CD4-positive, alpha-beta T cell (primary cell): ENCODE data around the gene GPX1. TPM values are rescaled to one million over a fixed set of nuclear protein-coding genes. Genes with fewer than 3 reads are reported as not detected.

Source experiments
- ATAC-seq: fragments of 200-7000 bp; cut with Tn5 transposase; one replicate; pipeline ENCODE4 v1.10.0; 2022; ENCODE audit warnings: mild to moderate bottlenecking; ENCODE audit not compliant: poor library complexity
- CTCF ChIA-PET: fragments of 350-600 bp; sonication (Branson Sonifier 250); formaldehyde crosslinking; loops from one replicate; lab custom pipeline; 2021; ENCODE audit warnings: antibody characterized with exemption, inconsistent platforms; lab: Charles Lee
- POLR2A ChIA-PET: fragments of 350-600 bp; sonication (Branson Sonifier 250); formaldehyde crosslinking; loops from one replicate; lab custom pipeline; 2021; ENCODE audit warnings: antibody characterized with exemption, inconsistent platforms; lab: Charles Lee
- DNase-seq, 14 experiments: peaks; one replicate each; pipeline ENCODE4 v3.0.0-alpha.2; 2013 to 2020; ENCODE audit warnings: mixed read lengths in 2 of 14
- H3K27ac ChIP-seq, 2 donors: one replicate each; pipeline versions ENCODE4 v1.5.1 to v1.7.0; 2013; ENCODE audit warnings: low read length in 2 of 2, low read depth in 1 of 2, mild to moderate bottlenecking in 1 of 2
- H3K27me3 ChIP-seq, 2 experiments: 1 replicate in 1 of 2; 2 replicates in 1 of 2; pipeline versions ENCODE4 v1.6.1 to v1.7.0; 2013; ENCODE audit warnings: low read length in 2 of 2, control low read depth in 1 of 2, mild to moderate bottlenecking in 1 of 2, moderate library complexity in 1 of 2; ENCODE audit not compliant: insufficient read depth in 2 of 2, control insufficient read depth in 1 of 2
- H3K36me3 ChIP-seq: one replicate; pipeline ENCODE4 v1.6.1; 2013; ENCODE audit warnings: low read length, control low read depth; ENCODE audit not compliant: insufficient read depth
- H3K4me1 ChIP-seq: one replicate; pipeline ENCODE4 v1.6.1; 2013; ENCODE audit warnings: low read length, control low read depth; ENCODE audit not compliant: insufficient read depth
- H3K4me3 ChIP-seq: one replicate; pipeline ENCODE4 v1.5.1; 2013; ENCODE audit warnings: mild to moderate bottlenecking, low read length, moderate library complexity
- H3K9me3 ChIP-seq, 2 experiments: 1 replicate in 1 of 2; 2 replicates in 1 of 2; pipeline versions ENCODE4 v1.6.1 to v1.7.0; 2013; ENCODE audit warnings: low read length in 2 of 2, mild to moderate bottlenecking in 2 of 2, control low read depth in 1 of 2, moderate library complexity in 1 of 2; ENCODE audit not compliant: control insufficient read depth in 1 of 2, insufficient read depth in 1 of 2
- H3K27ac Mint-ChIP-seq: one replicate; pipeline ENCODE4 v1.8.0; 2020; ENCODE audit warnings: mixed read lengths
- H3K27me3 Mint-ChIP-seq: one replicate; pipeline ENCODE4 v1.8.0; 2021; ENCODE audit warnings: mixed read lengths
- H3K36me3 Mint-ChIP-seq: one replicate; pipeline ENCODE4 v1.8.0; 2021; ENCODE audit warnings: low read depth, mixed read lengths
- H3K4me1 Mint-ChIP-seq: one replicate; pipeline ENCODE4 v1.8.0; 2021; ENCODE audit warnings: low read depth, mixed read lengths
- H3K4me3 Mint-ChIP-seq: one replicate; pipeline ENCODE4 v1.8.0; 2020; ENCODE audit warnings: mild to moderate bottlenecking, mixed read lengths
- H3K9me3 Mint-ChIP-seq: one replicate; pipeline ENCODE4 v1.8.0; 2020; ENCODE audit warnings: mixed read lengths
- CTCF ChIP-seq: fragments of 200-600 bp; IDR thresholded peaks from one replicate; pipeline ENCODE4 v1.8.0; 2022; ENCODE audit warnings: antibody characterized with exemption, mild to moderate bottlenecking
- intact Hi-C, 2 experiments: fragments of 100-400 bp; cut with DNase I in 1 of 2; cut with micrococcal nuclease in 1 of 2; formaldehyde crosslinking; loops; one replicate each; pipeline versions ENCODE4 v1.15.1 to v1.9.0; 2023 to 2025; cut with DNase I, micrococcal nuclease
- total RNA-seq, 174 experiments: library from RNA in 2 of 174; stranded (reverse) in 2 of 174; gene quantifications; one replicate each; pipeline ENCODE4 v1.2.3 and lab custom pipeline; 2021 to 2026

The GPX1 gene
- total RNA-seq, 2 experiments from 2014 or later, result 20.8 to 22.9 TPM

- intact Hi-C loops, result no loop called here
- Histone ChIP-seq H3K27me3 (no peaks in the 10 kb centered on the region), H3K27ac (no peak overlapping the region), H3K4me1 (peaks cover 27% of the 10 kb centered on the region), H3K9me3 (no peaks in the 10 kb centered on the region), H3K36me3 (no peaks in the 10 kb centered on the region), H3K4me3 (no peak overlapping the region)
- no peak for TF ChIP-seq CTCF
- Mint-ChIP-seq H3K27ac (no peak overlapping the region), H3K9me3 (no peaks in the 10 kb centered on the region), H3K4me1 (peaks cover 18% of the 10 kb centered on the region), H3K36me3 (no peaks in the 10 kb centered on the region), H3K4me3 (no peak overlapping the region), H3K27me3 (no peaks in the 10 kb centered on the region)
- POLR2A ChIA-PET, result no interaction called here
- DNase-seq (no peak), ATAC-seq (no peak)
- CTCF ChIA-PET, result no interaction called here
Measured at GRCh38 chr3:49346797-49347251, 11.3 kb downstream of the GPX1 start.

GRCh38 chr3:49343163-49343562 is 15.0 kb downstream of the GPX1 start:
- Mint-ChIP-seq H3K4me1 (peaks cover 47% of the 10 kb centered on the region), H3K4me3 (no peak overlapping the region), H3K27ac (peak overlapping the region; percentile 24), H3K36me3 (peaks cover 11% of the 10 kb centered on the region), H3K27me3 (no peaks in the 10 kb centered on the region), H3K9me3 (no peaks in the 10 kb centered on the region)
- no peak for TF ChIP-seq CTCF
- intact Hi-C loops, result no loop called here
- Histone ChIP-seq H3K27ac (peak overlapping the region in 1 of 2 donors; percentile 40), H3K36me3 (no peaks in the 10 kb centered on the region), H3K9me3 (no peaks in the 10 kb centered on the region), H3K4me1 (peaks cover 58% of the 10 kb centered on the region), H3K27me3 (no peaks in the 10 kb centered on the region), H3K4me3 (no peak overlapping the region)
- DNase-seq, result no peak
- ATAC-seq, result no peak
- ChIA-PET CTCF (no interaction called here), POLR2A (interaction anchor here (0.6 kb wide), 1 partner anchor 8 kb away, joined by 3 read pairs; no protein-coding TSS in a partner anchor)

GRCh38 chr3:49341996-49342395 is 16.2 kb downstream of the GPX1 start:
- Histone ChIP-seq H3K36me3 (peaks cover 3% of the 10 kb centered on the region), H3K4me3 (no peak overlapping the region), H3K9me3 (no peaks in the 10 kb centered on the region), H3K4me1 (peaks cover 70% of the 10 kb centered on the region), H3K27ac (peak overlapping the region; percentile 27 to 95), H3K27me3 (no peaks in the 10 kb centered on the region)
- POLR2A ChIA-PET, result interaction anchor here (1.0 kb wide), 1 partner anchor 70 kb away, joined by 3 read pairs; the partner anchor contains the start of gene RHOA
- Mint-ChIP-seq H3K9me3 (no peaks in the 10 kb centered on the region), H3K4me3 (peak overlapping the region; percentile 73), H3K4me1 (peaks cover 51% of the 10 kb centered on the region), H3K36me3 (peaks cover 14% of the 10 kb centered on the region), H3K27ac (peak overlapping the region; percentile 91), H3K27me3 (no peaks in the 10 kb centered on the region)
- CTCF ChIA-PET, result no interaction called here
- no peak for TF ChIP-seq CTCF
- intact Hi-C loops, result loop anchor here in 1 of 2 experiments (2.0 kb wide), 1 partner anchor 175 kb away; the partner anchor contains the start of gene CCDC71
- DNase-seq (no peak), ATAC-seq (no peak)
